Lung (tissue), 12 donors: Measurements from ENCODE around the gene SPRED2. TPM values are rescaled to one million over a fixed set of nuclear protein-coding genes. Genes with fewer than 3 reads are reported as not detected.

Experiments
- ATAC-seq: fragments of 200-7000 bp; cut with Tn5 transposase; one replicate; pipeline ENCODE4 v1.9.1; 2020; ENCODE audit warnings: moderate number of reproducible peaks; ENCODE audit not compliant: insufficient read depth, low FRiP score
- DNase-seq, 3 donors: peaks; one replicate each; pipeline ENCODE4 v3.0.0-alpha.2; 2013 to 2017
- H3K27ac ChIP-seq, 2 donors: one replicate each; pipeline ENCODE4 v1.5.1; 2013; ENCODE audit warnings: mild to moderate bottlenecking in 2 of 2, moderate library complexity in 2 of 2, control low read depth in 1 of 2, inconsistent platforms in 1 of 2, low read depth in 1 of 2, low read length in 1 of 2
- H3K27me3 ChIP-seq, 3 donors: one replicate each; pipeline ENCODE4 v1.5.1; 2013; ENCODE audit warnings: low read length in 2 of 3; ENCODE audit not compliant: control insufficient read depth in 3 of 3, insufficient read depth in 3 of 3
- H3K36me3 ChIP-seq, 4 donors: one replicate each; pipeline ENCODE4 v1.5.1; 2013; ENCODE audit warnings: low read length in 4 of 4, mild to moderate bottlenecking in 1 of 4, moderate library complexity in 1 of 4; ENCODE audit not compliant: control insufficient read depth in 4 of 4, insufficient read depth in 4 of 4
- H3K4me1 ChIP-seq, 5 donors: one replicate each; pipeline ENCODE4 v1.5.1; 2013; ENCODE audit warnings: low read length in 5 of 5, mild to moderate bottlenecking in 2 of 5, moderate library complexity in 1 of 5; ENCODE audit not compliant: control insufficient read depth in 5 of 5, insufficient read depth in 5 of 5
- H3K4me3 ChIP-seq: one replicate; pipeline ENCODE4 v1.5.1; 2013; ENCODE audit warnings: mild to moderate bottlenecking, control low read depth, moderate library complexity
- H3K9ac ChIP-seq, 2 donors: one replicate each; pipeline ENCODE4 v1.5.1; 2013; ENCODE audit warnings: low read length in 2 of 2, control low read depth in 1 of 2; ENCODE audit not compliant: insufficient read depth in 1 of 2
- H3K9me3 ChIP-seq, 4 donors: one replicate each; pipeline ENCODE4 v1.5.1; 2013; ENCODE audit warnings: low read length in 3 of 4, mild to moderate bottlenecking in 1 of 4, moderate library complexity in 1 of 4; ENCODE audit not compliant: control insufficient read depth in 4 of 4, insufficient read depth in 3 of 4
- WGBS, 2 donors: extraction: QIAGEN DNeasy Blood & Tissue Kit; methylation state at CpG; one replicate each; pipeline ENCODE4 v1.1.7; 2013; 5-methylcytosine and 5-hydroxymethylcytosine counted together
- polyA plus RNA-seq, 2 donors: library from polyadenylated mRNA; stranded (reverse); fragments of 200-250 nt; gene quantifications; one replicate each; pipeline ENCODE4 v1.2.1, GENCODE V29; 2013
- total RNA-seq, 2 donors: library from RNA; depleted of rRNA in 1 of 2; stranded (reverse); fragments of >200 nt in 1 of 2; gene quantifications; one replicate each; pipeline ENCODE4 v1.2.1, GENCODE V29; 2014 to 2021
- TF ChIP-seq, protein P1 (sequence below): IDR thresholded peaks from 2 replicates; pipeline ENCODE4 v1.5.1; 2012; ENCODE audit warnings: mild to moderate bottlenecking; ENCODE audit errors: control extremely low read depth, extremely low read depth
- donor health status: control.
- donor health status: control.
- donor health status: Bipolar disorder and iron deficiency.
- donor health status: healthy.
- donor health status: DM: yes; HTN: yes; CAD: no.

The SPRED2 gene
- total and polyA plus RNA-seq, 4 donors: 11.7 to 36.4 (median 19.6) TPM

DNA sequence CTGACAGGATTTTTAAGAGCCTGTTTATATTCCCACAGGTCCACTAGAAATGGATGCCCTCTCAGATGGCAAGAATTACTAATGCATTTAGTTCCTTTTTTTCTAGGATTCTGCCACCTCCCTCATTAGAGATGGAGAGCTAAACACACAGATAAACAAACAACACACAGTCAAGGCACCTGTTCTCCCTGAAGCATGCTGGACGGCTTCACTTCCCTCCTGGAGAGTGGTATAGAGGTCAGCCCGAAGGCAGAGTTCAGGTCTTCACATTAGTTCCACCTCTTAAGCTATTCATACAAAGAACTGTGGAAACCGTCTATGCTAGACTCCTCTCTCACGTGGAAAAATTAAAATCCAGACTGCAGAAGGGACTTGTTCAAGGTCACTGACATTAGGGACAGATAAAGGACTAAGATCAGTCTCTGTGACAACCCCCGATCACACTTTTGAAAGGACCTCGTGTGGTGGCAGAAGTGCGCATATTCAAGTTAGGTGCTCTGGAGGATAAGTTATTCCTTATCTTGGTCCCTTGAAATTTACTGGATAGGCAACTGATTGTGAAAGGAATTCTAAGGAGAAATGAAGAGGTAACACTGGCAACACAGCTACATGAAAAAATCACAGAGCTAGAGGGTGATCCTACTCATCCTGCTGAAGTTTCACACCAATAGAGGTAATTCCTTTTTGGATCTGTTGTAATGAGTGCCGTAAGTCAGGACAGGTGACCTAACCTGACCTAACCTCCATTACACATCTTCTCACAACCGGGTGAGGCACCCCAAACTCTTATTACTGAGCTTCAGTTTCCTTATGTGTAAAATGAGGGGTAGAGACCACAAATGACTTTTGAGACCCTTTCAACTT lies 75.1 kb downstream of the SPRED2 start:
- H3K9ac ChIP-seq: no peak overlapping the region
- DNase-seq: no peak
- WGBS, 2 donors: 81 to 85% methylated on average over 9 of the region's 9 CpGs
- no peak overlapping the region for H3K4me3 ChIP-seq
- no peak overlapping the region for H3K27ac ChIP-seq
- no peaks in the 10 kb centered on the region for H3K27me3 ChIP-seq
- ATAC-seq: no peak
- H3K9me3 ChIP-seq: no peaks in the 10 kb centered on the region
- TF ChIP-seq, protein P1, sequence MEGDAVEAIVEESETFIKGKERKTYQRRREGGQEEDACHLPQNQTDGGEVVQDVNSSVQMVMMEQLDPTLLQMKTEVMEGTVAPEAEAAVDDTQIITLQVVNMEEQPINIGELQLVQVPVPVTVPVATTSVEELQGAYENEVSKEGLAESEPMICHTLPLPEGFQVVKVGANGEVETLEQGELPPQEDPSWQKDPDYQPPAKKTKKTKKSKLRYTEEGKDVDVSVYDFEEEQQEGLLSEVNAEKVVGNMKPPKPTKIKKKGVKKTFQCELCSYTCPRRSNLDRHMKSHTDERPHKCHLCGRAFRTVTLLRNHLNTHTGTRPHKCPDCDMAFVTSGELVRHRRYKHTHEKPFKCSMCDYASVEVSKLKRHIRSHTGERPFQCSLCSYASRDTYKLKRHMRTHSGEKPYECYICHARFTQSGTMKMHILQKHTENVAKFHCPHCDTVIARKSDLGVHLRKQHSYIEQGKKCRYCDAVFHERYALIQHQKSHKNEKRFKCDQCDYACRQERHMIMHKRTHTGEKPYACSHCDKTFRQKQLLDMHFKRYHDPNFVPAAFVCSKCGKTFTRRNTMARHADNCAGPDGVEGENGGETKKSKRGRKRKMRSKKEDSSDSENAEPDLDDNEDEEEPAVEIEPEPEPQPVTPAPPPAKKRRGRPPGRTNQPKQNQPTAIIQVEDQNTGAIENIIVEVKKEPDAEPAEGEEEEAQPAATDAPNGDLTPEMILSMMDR: no peak
- H3K4me1 ChIP-seq: peaks cover 0 to 15% (median 6%) of the 10 kb centered on the region in 5 donors
- H3K36me3 ChIP-seq: no peaks in the 10 kb centered on the region

DNA sequence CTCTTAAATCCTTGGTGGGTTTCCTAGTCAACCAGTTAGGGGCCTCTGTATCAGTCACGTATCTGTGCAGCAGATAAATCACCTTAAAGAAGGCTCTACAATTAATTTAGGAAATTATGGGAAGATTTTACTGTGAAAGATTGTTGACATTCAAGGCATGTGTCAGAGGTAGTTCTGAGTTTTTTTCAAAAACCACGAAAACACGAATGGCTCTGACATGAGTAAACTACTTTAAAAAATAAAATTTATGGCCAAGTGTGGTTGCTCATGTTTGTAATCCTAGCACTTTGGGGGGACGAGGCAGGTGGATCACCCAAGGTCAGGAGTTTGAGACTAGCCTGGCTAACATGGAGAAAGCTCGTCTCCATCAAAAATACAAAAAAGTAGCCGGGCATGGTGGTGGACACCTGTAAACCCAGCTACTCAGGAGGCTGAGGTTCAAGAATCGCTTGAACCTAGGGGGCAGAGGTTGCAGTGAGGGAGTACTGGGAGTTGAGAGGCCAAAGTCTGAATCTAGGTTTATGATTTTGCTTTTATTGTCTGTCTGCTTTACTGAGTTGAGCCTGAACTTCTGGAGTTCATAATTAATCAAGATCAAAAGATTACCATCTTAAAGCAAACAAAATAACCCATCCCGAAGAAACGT lies 77.1 kb downstream of the SPRED2 start:
- TF ChIP-seq, protein P1: no peak
- ATAC-seq: no peak
- H3K4me3 ChIP-seq: no peak overlapping the region
- 81 to 85% methylated on average over 9 of the region's 9 CpGs for WGBS, 2 donors
- no peak overlapping the region for H3K9ac ChIP-seq
- H3K36me3 ChIP-seq: no peaks in the 10 kb centered on the region
- H3K9me3 ChIP-seq: no peaks in the 10 kb centered on the region
- no peak for DNase-seq
- no peak overlapping the region for H3K27ac ChIP-seq
- peaks cover 5 to 31% (median 21%) of the 10 kb centered on the region in 5 donors for H3K4me1 ChIP-seq
- H3K27me3 ChIP-seq: no peaks in the 10 kb centered on the region

DNA sequence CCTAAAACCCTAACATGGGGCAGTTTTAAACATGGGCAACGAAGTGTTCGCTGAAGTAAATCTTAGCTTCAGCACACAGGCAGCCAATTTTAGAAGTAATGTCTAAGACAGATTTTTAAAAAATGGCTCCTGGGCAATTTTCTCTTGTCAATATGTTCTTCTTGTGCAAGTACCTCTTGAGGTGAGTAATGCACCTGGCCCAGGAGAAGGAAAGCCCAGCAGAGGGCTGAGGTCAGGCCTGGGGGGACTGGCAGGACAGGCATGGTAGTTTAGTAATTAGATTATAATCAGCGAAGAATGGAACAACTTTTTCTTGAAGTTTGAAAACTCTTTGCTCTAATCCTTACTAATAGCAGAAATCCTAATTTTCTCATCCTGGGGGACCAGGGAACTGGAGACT lies 77.6 kb downstream of the SPRED2 start:
- H3K4me1 ChIP-seq: peaks cover 5 to 36% (median 25%) of the 10 kb centered on the region in 5 donors
- no peak overlapping the region for H3K4me3 ChIP-seq
- ATAC-seq (no peak), DNase-seq (no peak)
- H3K27me3 ChIP-seq: no peaks in the 10 kb centered on the region
- 90 to 96% methylated on average over 3 of the region's 3 CpGs for WGBS, 2 donors
- no peak overlapping the region for H3K27ac ChIP-seq
- no peaks in the 10 kb centered on the region for H3K9me3 ChIP-seq
- H3K9ac ChIP-seq: no peak overlapping the region
- no peaks in the 10 kb centered on the region for H3K36me3 ChIP-seq
- TF ChIP-seq, protein P1: no peak
